Measurements from ENCODE around the gene ELOB. TPM values are rescaled to one million over a fixed set of nuclear protein-coding genes. Genes with fewer than 3 reads are reported as not detected.

The ELOB gene
- total RNA-seq, 1 donor from 2014 or later = 323 TPM

- Mint-ChIP-seq H3K4me3 (ENCODE audit: unreplicated experiment) (no peak overlapping the region), H3K4me1 (ENCODE audit: low read depth, unreplicated experiment) (peaks cover 7% of the 10 kb centered on the region), H3K9me3 (ENCODE audit: unreplicated experiment) (no peaks in the 10 kb centered on the region), H3K36me3 (ENCODE audit: low read depth, unreplicated experiment) (no peaks in the 10 kb centered on the region), H3K27me3 (ENCODE audit: low read depth, unreplicated experiment) (peaks cover 12% of the 10 kb centered on the region), H3K27ac (ENCODE audit: unreplicated experiment) (no peak overlapping the region)
- FAIRE-seq (no peak), DNase-seq (ENCODE audit: low read depth) (no peak)
- no peaks in the 10 kb centered on the region for H3K9me3 ChIP-seq (ENCODE audit: insufficient read depth, low read depth, low read length)
- peaks cover 5% of the 10 kb centered on the region for H3K27me3 ChIP-seq (ENCODE audit: insufficient read depth, low read length)
- H3K4me3 ChIP-seq (ENCODE audit: insufficient read depth, low read depth, low read length) = no peak overlapping the region
- H2AFZ ChIP-seq (ENCODE audit: low read depth, low read length) = no peak overlapping the region
- TF ChIP-seq CTCF (IDR thresholded peaks at IDR 0.05; ENCODE audit: insufficient read depth, low read depth, low read length) (no peak), EZH2 (IDR thresholded peaks at IDR 0.05; ENCODE audit: insufficient read depth, low read length) (no peak)
- no peaks in the 10 kb centered on the region for H3K4me1 ChIP-seq (ENCODE audit: insufficient read depth, low read length)
- no peak overlapping the region for H3K4me2 ChIP-seq (ENCODE audit: low read length)
- H4K20me1 ChIP-seq (ENCODE audit: insufficient read depth, low read length) = no peaks in the 10 kb centered on the region
- no peak overlapping the region for H3K9ac ChIP-seq (ENCODE audit: low read length)
- H3K36me3 ChIP-seq (ENCODE audit: insufficient read depth, low read length) = no peaks in the 10 kb centered on the region
- H3K79me2 ChIP-seq (ENCODE audit: insufficient read depth, low read length) = no peaks in the 10 kb centered on the region
- H3K27ac ChIP-seq (ENCODE audit: low read depth, low read length) = no peak overlapping the region
These were observed 43.9 kb upstream of the ELOB start for GRCh38 chr16:2820836-2821486.

- H3K4me1 Mint-ChIP-seq (ENCODE audit: low read depth, unreplicated experiment) = peaks cover 4% of the 10 kb centered on the region
- H3K27ac Mint-ChIP-seq (ENCODE audit: unreplicated experiment) = no peak overlapping the region
- Histone ChIP-seq H3K9me3 (ENCODE audit: insufficient read depth, low read depth, low read length) (no peaks in the 10 kb centered on the region), H3K4me1 (ENCODE audit: insufficient read depth, low read length) (no peaks in the 10 kb centered on the region), H2AFZ (ENCODE audit: low read depth, low read length) (no peak overlapping the region), H3K36me3 (ENCODE audit: insufficient read depth, low read length) (no peaks in the 10 kb centered on the region), H3K79me2 (ENCODE audit: insufficient read depth, low read length) (no peaks in the 10 kb centered on the region), H3K4me2 (ENCODE audit: low read length) (no peak overlapping the region), H4K20me1 (ENCODE audit: insufficient read depth, low read length) (no peaks in the 10 kb centered on the region), H3K27ac (ENCODE audit: low read depth, low read length) (no peak overlapping the region), H3K4me3 (ENCODE audit: insufficient read depth, low read depth, low read length) (no peak overlapping the region), H3K27me3 (ENCODE audit: insufficient read depth, low read length) (peaks cover 12% of the 10 kb centered on the region), H3K9ac (ENCODE audit: low read length) (no peak overlapping the region)
- H3K9me3 Mint-ChIP-seq (ENCODE audit: unreplicated experiment) = no peaks in the 10 kb centered on the region
- DNase-seq (ENCODE audit: low read depth) (no peak), FAIRE-seq (no peak)
- no peaks in the 10 kb centered on the region for H3K36me3 Mint-ChIP-seq (ENCODE audit: low read depth, unreplicated experiment)
- H3K27me3 Mint-ChIP-seq (ENCODE audit: low read depth, unreplicated experiment) = peaks cover 11% of the 10 kb centered on the region
- TF ChIP-seq EZH2 (IDR thresholded peaks at IDR 0.05; ENCODE audit: insufficient read depth, low read length) (no peak), CTCF (IDR thresholded peaks at IDR 0.05; ENCODE audit: insufficient read depth, low read depth, low read length) (no peak)
- H3K4me3 Mint-ChIP-seq (ENCODE audit: unreplicated experiment) = no peak overlapping the region
These were observed 43.1 kb upstream of the ELOB start for GRCh38 chr16:2819939-2820835.

Data from astrocyte (in vitro differentiated cells and primary cell).